Renal cortex interstitium (tissue), 11 donors: ENCODE results near the gene MYO5B. TPM values are rescaled to one million over a fixed set of nuclear protein-coding genes. Genes with fewer than 3 reads are reported as not detected.

Experiments
- DNase-seq, 11 donors: peaks; one replicate each; pipeline ENCODE4 v3.0.0-alpha.2; 2013; ENCODE audit warnings: low read depth in 9 of 11, low spot score in 4 of 11; ENCODE audit errors: extremely low read depth in 1 of 11
- polyA plus RNA-seq, 3 donors: library from polyadenylated mRNA; unstranded; fragments of 120-200 nt; gene quantifications; one replicate each; pipeline ENCODE4 v1.2.1, GENCODE V29; 2013; ENCODE audit not compliant: insufficient read length in 3 of 3

The MYO5B gene
- polyA plus RNA-seq, 3 donors: 25.7 to 31.3 (median 27.1) TPM

DNA sequence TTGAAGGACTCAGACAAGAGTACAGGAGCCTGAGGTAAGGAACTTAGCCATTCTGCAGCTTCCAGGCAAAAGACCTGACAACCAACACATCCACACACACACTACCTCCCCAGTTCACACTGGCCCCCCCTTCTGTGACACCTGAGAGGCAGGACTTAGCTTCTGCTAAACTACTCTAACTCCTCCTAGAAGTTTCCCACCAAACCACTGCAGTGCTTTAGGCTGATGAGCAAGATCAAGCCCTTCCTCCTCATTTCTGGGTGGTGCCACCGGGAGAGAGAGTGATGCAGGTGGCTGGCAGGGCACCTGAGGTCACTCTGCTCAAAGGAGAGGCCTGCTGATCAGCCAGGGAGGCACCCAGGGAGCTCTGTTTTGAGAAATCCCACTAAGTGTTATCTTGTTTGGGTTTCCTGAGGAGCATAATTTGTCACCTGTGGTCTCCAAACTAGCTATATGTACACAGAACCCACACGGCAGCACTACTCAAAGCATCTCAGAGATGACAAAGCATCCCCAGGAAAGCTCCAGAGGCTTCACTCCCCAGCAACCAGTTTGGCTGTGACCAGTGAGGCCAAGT is 188.4 kb downstream of the MYO5B start:
- no peak for DNase-seq

DNA sequence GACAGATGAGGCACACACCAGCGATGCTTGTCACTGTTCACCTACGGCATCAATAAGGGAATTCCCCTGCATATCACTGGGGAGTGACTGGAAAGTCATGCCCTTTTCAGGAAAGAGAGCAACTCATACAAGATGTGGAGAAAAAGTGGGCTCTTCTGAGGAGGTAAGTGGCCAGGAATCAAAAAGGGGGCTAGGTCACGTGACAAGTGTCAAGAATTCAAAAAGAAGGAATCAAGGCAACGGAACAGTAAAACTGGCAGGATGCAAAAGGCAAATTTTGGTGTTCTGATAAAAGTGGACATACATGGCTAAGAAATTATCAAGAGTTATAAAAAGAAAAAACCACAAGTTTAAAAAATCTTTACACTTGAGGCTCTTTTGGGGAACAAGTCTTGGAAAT is 190.9 kb downstream of the MYO5B start:
- DNase-seq: no peak

DNA sequence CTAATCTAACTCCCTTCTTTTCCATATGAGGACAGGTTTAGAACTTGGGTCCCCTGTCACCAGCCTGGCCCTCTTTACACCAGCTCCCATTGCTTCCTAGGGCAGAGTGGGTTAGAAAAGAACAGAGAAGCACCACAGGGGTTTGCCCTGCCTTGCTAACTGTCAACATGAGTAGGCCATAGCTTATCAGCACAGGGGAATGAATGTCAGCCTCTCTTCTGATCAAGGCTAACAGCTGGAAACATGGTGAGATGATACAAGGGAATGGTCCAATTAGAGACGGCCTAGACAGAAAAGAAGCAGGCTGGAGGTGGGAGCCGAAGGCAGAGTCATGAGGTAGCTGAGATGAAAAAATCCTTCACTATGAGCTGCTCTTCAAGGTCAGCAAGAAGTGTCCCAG is 192.2 kb downstream of the MYO5B start:
- DNase-seq: no peak

DNA sequence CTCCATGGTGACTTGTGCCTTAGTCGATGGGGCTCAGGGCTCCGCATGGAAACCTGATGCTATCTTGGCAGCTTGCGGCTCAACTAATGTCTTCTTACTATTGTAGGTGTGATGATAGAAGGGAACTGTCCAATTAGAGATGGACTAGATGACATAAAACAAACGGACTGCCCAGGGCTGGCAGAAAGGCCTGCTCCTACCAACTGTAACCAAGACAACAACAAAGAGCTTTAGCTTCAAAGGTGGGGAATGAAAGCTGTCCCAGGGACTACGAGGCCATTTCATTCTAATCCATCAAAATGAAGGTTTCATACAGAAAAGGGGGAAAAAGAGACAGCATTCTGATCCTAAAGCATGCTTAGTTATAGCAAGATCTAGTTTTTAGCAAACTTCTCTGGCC is 194.7 kb downstream of the MYO5B start:
- DNase-seq: no peak

DNA sequence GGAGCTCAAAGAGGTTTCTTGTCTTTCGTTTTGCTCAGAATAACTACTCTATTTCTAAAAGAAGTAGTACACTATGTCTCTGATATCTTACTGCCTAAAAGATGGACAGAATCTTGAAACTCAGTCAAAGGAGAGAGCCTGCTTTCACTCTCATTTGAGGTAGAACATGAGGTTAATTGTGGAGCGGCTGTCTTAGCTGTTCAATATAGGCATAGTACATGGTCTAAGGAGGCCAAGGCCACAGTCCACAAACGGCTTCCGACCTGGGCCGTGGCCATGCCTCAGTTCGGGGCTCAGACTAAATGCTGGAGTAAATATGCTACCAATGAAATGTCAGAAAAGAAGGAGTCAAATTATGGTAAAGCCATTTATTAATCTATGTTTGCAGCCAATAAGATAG is 195.8 kb downstream of the MYO5B start:
- no peak for DNase-seq

DNA sequence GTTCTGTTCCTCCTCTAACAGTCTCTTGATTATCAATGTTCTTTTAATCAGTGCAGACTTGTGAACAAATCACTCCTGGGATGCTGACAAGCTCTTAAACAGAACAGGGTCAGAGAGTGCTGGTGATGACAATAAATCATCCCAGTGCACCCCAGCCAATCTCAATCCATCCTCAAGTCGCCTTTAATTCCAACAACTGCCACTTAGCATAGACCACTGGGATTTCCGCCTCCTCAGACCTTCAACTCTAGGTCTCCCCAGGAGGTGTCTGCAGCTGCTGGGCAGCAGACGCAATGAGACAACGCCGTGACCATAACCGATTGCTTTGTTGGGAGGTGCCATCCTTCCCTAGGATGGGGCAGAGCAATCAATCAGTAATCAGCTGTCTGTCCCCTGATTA is 197.4 kb downstream of the MYO5B start:
- no peak for DNase-seq

DNA sequence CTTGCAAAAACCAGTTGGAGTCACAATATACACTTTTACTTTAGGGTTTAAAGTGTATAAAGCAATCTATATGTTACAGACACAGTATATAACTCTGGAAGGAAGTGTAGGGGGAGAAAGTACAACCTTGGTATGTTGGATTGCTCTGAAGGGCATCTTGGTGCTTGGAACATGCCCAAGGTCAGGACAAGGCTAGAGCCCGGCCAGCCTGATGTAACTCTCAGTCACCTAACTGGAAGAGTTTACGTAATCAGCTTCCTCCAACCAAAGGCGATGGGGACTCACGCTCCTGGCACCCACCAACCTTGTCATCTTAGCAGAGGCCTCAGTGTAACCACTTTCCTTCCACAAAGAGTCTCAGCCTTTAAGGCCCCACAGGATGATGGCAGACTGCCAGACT is 200.5 kb downstream of the MYO5B start:
- DNase-seq: no peak

DNA sequence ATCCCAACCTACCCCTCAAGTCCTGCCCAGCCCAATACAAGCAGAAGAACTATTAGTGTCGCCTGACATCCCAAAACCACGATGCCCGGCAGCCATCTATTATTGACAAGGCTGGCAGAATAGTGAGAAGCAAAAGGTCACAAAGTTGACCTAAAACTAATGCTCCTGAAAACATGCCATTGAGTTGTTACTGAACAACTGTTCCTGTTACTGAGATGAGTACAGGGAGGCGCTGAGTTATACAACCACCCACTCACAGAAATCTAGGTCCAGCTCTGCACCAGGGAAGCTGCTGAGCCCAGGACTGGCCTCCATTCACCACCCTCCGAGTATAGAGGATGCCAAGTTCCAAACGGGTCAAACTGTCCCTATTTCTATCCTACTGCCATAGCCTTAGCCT is 201.6 kb downstream of the MYO5B start:
- no peak for DNase-seq

DNA sequence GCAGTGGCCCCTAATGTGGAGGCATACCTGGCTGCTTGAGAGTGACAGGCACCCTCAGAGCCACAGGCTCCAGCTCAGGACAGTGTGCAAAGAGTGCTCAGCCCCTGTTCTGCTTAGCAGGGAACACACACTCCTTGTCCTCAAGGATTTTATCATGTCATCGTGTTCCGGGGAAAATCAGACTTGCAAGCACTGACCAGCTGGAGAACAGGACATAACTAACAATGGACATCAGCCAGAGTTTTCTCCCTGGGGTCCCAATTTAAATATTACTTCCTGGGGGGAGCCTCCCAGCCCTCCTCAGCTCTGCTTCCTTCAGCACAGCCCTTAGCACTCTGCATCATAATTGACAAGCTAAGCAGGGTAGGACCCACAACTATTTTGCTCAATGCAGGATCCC is 206.2 kb downstream of the MYO5B start:
- DNase-seq: no peak

DNA sequence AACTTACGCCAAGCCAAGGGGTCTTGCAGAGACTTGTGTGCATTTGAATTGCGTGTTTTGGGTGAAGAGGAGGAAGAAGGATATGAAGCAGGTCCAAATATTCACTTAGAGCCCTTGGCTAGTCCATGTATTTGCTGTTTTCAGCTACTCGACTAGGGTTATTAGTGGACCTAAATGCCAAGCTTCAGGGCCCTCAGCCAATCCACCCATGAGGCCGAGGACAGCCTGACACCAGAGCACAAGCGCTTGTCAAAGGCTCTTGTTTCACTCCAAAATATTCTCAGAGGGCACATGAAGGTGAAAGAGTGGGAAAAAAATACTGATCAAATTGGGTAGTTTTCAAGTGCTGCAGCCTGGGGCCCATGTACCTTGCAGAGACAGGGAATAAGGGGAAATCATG is 206.8 kb downstream of the MYO5B start:
- no peak for DNase-seq

DNA sequence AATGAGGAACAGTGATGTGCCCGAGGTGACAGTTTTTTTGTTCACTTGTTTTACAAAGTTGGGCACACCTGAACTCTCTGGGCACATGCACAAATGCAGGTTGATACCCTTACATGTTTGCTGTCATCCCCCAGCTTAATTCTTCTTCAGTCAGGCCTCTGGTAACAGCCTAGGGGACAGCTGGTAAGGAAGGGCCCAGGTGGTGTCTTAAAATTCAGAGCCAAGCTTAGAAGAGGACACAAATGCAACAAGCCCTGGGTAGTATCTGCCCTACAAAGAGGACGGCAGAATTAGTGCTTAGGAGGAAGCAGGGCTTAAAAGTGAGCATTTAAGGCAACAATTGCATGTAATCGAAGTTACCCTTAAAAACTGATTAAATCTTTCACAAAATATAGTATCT is 209.7 kb downstream of the MYO5B start:
- DNase-seq: no peak

DNA sequence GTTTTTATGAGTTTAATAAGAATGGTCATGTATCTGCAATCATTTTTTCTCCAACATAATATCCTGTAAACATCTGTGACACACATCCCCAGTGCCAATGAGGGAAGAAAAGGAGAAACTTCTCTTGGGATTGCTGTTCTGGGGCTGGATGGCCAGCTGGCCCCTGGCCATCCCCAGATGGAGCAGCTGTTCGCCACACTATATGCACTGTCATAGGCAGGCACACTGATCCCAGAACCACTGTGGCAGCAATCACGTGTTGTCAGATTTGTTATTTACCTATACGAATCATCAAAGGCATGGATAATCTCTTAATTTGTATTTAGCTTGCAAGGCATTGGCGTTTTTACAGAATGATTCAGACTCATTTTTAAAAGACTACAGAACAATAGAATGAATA is 214.1 kb downstream of the MYO5B start:
- no peak for DNase-seq

DNA sequence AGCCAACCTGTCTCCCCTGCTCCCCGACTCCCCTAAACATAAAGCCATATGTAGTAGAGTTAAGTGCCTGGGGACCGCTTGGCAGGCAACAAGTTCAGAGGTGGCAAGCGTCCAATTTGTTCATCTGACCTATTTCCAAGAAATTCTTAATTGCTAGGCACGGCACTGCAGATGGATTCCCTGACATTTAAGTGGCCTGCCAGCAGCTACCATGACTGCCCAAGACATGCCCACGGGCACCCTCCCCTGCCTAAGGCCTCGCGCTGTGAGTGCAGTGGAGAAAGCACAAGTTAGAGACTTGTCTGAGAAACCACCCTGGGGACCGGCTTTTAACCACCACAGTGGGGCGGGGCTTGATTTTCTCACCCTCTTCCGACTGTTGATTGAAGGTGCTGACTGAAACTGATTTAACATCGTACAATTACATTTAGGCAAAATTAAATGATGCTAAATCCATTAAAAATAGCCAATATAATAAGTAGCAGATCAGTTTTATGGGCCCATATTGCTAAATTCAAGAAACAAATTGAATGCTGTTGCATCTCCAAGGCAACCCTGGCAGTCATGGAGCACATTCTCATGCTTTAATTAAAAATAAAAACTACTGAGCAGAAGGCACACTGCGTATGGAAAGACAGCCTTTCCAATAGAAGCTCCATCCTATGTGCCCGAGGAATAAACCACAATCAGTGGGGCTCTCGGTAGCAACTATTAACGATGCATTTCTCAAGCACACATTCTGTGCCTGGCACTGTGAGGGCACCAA is 218.0 kb downstream of the MYO5B start:
- no peak for DNase-seq

DNA sequence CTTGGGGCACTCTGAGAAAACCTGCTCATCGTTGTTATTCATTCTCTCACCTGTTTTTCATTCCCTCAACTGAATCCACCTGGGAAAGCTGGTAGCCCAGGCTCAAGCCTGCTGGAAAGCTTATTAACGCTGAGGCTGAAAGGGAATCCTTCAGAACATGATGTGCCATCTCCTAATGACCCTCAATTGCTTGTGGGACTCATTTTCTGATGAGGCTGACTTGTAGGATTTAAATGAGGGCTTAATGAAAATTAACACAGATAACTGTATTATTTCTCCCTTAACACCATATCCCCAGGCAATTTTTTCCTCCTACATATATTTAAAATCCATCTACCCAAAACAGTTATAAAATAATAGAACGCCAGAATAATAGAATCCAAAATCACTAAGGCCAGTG is 218.9 kb downstream of the MYO5B start:
- no peak for DNase-seq

DNA sequence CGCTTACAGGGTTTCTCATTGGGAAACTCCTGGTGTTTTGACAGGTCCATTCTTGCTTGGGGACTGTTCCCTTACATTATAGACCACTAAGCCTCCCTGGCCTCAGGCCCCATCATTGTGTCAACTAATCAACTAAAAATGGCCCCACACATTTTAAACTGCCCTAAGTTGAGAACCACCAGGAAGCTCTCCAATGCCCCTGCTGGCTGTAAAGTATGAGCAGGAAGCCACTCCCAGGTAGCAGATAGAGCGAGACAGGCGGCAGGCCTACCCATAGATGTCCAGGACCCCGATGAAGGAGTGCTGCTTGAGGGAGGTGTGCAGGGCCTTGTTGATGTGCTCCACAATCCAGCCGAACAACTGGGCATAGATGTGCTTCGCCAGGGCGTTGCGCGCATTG is 220.9 kb downstream of the MYO5B start:
- DNase-seq: no peak

DNA sequence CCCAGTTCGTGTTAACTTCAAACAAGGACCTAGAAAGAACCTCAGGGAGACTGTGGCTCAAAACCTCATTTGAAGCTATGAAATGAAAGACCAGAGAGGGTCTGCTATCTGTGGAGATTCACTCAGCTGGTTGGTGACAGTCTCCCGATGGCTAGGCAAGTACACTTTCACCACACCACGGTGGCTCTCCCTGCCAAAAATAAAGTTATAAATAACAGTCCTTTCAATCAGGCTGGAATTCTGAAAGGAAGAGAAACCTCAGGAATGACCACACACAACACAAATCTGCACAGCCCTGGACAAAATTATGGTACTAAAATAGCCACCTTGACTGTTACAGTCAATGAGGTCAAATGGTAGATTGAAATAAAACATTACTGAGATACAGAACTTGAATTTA is 221.4 kb downstream of the MYO5B start:
- DNase-seq: no peak

DNA sequence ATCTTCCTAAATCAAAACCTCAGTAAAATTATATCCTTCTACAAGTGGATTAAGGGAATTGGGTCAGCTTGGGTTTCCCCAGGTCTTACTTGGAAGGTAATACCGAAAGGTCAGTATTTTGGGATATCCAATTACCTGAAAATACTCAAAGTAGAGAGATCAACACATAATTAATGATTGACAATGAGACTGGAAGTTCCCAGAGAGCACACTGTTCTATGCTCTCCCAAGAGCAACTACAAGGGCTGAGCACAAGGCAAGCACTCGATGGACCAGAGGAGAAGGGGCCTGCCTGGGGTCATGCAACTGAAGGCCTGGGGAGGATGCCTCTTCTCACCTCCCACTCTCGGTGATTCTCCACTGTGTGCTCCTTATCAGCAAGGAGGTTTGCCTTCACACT is 222.4 kb downstream of the MYO5B start:
- no peak for DNase-seq

DNA sequence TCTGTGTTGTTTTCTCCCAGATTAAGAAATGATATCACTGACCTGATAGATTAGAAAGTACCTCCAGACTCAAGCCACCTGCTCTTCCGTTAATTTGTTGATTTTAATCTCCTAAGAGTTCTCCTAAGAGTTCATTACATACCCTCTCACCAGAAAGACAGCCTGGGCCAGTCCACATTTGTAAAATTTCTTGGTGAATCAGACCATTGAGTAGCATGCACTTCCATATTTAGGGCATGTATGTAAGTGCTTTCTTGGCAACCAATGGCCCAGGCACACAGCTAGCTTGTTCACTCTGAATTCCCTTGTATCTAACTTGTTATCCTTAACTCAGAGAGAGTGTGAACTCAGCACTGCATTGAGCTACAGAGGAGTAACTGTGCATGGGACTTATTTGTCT is 223.5 kb downstream of the MYO5B start:
- DNase-seq: no peak

DNA sequence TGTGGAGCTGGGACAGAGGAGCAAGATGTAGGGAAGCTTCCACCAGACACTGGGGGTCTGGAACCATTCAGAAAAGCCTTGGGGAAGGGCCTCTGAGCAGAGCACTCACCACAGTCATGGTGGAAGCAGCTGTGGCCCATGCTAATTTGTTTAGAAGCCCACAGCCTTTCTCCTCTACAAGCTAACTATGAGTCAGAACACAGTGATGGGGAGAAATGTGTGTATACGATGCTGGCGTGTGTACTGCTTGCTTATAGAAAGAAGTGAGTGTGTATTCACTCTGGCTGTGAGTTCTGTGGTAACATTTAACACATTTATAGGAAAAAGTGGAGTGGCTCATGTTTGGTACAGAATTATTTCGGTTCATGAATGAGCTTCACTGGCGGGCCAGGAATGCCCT is 224.6 kb downstream of the MYO5B start:
- DNase-seq: no peak

DNA sequence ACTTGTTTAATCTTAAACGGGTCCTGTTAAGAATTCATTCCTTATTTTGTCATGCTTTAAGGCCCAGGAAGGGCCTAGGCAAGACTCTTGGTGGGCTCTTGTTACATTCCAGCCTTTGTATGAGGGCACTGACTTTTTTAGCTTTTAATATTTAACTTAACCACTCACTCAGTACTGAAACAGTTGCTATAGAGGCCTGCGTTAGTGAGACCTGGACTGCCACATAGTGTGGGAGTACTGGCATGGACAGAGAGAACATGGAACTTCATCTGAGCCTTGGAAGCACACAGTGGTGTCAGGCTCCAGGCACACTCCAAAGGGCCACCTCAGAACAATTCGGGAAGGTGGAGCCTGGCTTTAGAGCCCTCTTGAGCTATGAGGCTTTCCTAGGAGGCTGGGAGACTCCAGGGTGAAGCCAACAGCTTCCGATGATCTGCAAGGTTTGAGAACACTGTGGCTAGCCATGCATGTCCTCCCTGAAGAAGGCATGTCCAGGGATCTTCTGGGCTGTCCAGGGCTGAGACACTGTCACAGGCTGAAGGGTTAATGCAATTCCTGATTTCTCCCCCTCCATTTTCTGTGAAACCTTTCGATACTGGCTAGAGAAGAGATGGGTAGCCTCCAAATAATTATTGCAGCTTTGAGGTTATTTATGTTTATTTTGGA is 226.2 kb downstream of the MYO5B start:
- peak in 3 of 11 donors; percentile 20 to 28 (median 26) for DNase-seq
